CD14-positive monocyte (primary cell): ENCODE data around the gene ELF5. TPM values are rescaled to one million over a fixed set of nuclear protein-coding genes. Genes with fewer than 3 reads are reported as not detected.

Source experiments
- DNase-seq, 3 donors: peaks; one replicate each; pipeline ENCODE4 v3.0.0-alpha.2; 2011 to 2022
- H2AFZ ChIP-seq: 2 replicates; pipeline ENCODE4 v1.6.0; 2012; ENCODE audit warnings: mild to moderate bottlenecking, low read depth, low read length, inconsistent platforms; ENCODE audit not compliant: insufficient read depth, poor library complexity, severe bottlenecking
- H3K27ac ChIP-seq, 2 donors: 1 replicate in 1 of 2; 2 replicates in 1 of 2; pipeline ENCODE4 v1.5.1; 2012 to 2013; ENCODE audit warnings: low read length in 2 of 2, control low read depth in 1 of 2, inconsistent platforms in 1 of 2, low read depth in 1 of 2, mild to moderate bottlenecking in 1 of 2
- H3K27me3 ChIP-seq, 2 donors: one replicate each; pipeline versions ENCODE4 v1.6.0 to v1.6.1; 2011 to 2013; ENCODE audit warnings: low read length in 2 of 2; ENCODE audit not compliant: control insufficient read depth in 2 of 2, insufficient read depth in 2 of 2
- H3K36me3 ChIP-seq, 2 donors: replicated peaks in 1 of 2; 1 replicate in 1 of 2; 2 replicates in 1 of 2; pipeline versions ENCODE4 v1.5.1 to v1.6.1; 2012 to 2013; ENCODE audit warnings: low read length in 2 of 2, control low read depth in 1 of 2, inconsistent platforms in 1 of 2, mild to moderate bottlenecking in 1 of 2; ENCODE audit not compliant: insufficient read depth in 2 of 2, control insufficient read depth in 1 of 2
- H3K4me1 ChIP-seq, 2 donors: 1 replicate in 1 of 2; 2 replicates in 1 of 2; pipeline versions ENCODE4 v1.5.1 to v1.6.1; 2012 to 2013; ENCODE audit warnings: low read length in 2 of 2, control low read depth in 1 of 2, inconsistent platforms in 1 of 2, mild to moderate bottlenecking in 1 of 2, moderate library complexity in 1 of 2; ENCODE audit not compliant: insufficient read depth in 2 of 2, control insufficient read depth in 1 of 2
- H3K4me2 ChIP-seq: replicated peaks from 2 replicates; pipeline ENCODE3; 2012; ENCODE audit warnings: low read length, moderate library complexity, mild to moderate bottlenecking; ENCODE audit not compliant: poor library complexity, severe bottlenecking; ENCODE audit errors: extremely low read depth
- H3K4me3 ChIP-seq, 3 experiments: fragments of 200-600 bp in 1 of 3; sonication (generic) in 1 of 3; replicated peaks in 1 of 3; 1 replicate in 2 of 3; 2 replicates in 1 of 3; pipeline ENCODE4 v1.5.1; 2011 to 2013; ENCODE audit warnings: low read length in 3 of 3, mild to moderate bottlenecking in 3 of 3, control low read depth in 2 of 3, low read depth in 2 of 3, inconsistent platforms in 1 of 3, moderate library complexity in 1 of 3
- H3K79me2 ChIP-seq: 2 replicates; pipeline ENCODE4 v1.6.0; 2012; ENCODE audit warnings: mild to moderate bottlenecking, control low read depth, inconsistent platforms, low read length, moderate library complexity; ENCODE audit not compliant: insufficient read depth
- H3K9ac ChIP-seq: 2 replicates; pipeline ENCODE4 v1.6.0; 2017; ENCODE audit warnings: low read length, mild to moderate bottlenecking; ENCODE audit not compliant: insufficient read depth, poor library complexity, severe bottlenecking
- H3K9me3 ChIP-seq, 2 donors: replicated peaks in 1 of 2; 1 replicate in 1 of 2; 2 replicates in 1 of 2; pipeline versions ENCODE4 v1.5.1 to v1.6.1; 2012 to 2013; ENCODE audit warnings: low read length in 2 of 2, control low read depth in 1 of 2; ENCODE audit not compliant: control insufficient read depth in 1 of 2, insufficient read depth in 1 of 2
- H4K20me1 ChIP-seq: 2 replicates; pipeline ENCODE4 v1.6.0; 2012; ENCODE audit warnings: mild to moderate bottlenecking, low read length, control low read depth, moderate library complexity; ENCODE audit not compliant: insufficient read depth
- H3K27ac Mint-ChIP-seq, 7 donors: one replicate each; pipeline ENCODE4 v1.8.0; 2020; ENCODE audit warnings: mild to moderate bottlenecking in 7 of 7, mixed read lengths in 7 of 7, moderate library complexity in 6 of 7, inconsistent platforms in 2 of 7
- H3K27me3 Mint-ChIP-seq, 3 donors: one replicate each; pipeline ENCODE4 v1.8.0; 2021 to 2022; ENCODE audit warnings: low read depth in 3 of 3, mild to moderate bottlenecking in 3 of 3, mixed read lengths in 3 of 3, moderate library complexity in 3 of 3, inconsistent platforms in 1 of 3
- H3K36me3 Mint-ChIP-seq, 2 donors: one replicate each; pipeline ENCODE4 v1.8.0; 2020; ENCODE audit warnings: mixed read lengths in 2 of 2, inconsistent platforms in 1 of 2, mild to moderate bottlenecking in 1 of 2
- H3K4me1 Mint-ChIP-seq: one replicate; pipeline ENCODE4 v1.8.0; 2020; ENCODE audit warnings: mild to moderate bottlenecking, mixed read lengths
- H3K4me3 Mint-ChIP-seq, 2 donors: one replicate each; pipeline ENCODE4 v1.8.0; 2020; ENCODE audit warnings: mild to moderate bottlenecking in 2 of 2, mixed read lengths in 2 of 2, moderate library complexity in 1 of 2
- H3K9me3 Mint-ChIP-seq, 7 donors: one replicate each; pipeline ENCODE4 v1.8.0; 2020 to 2022; ENCODE audit warnings: mixed read lengths in 7 of 7, mild to moderate bottlenecking in 6 of 7, moderate library complexity in 6 of 7, inconsistent platforms in 2 of 7
- CTCF ChIP-seq: fragments of 200-600 bp; IDR thresholded peaks from one replicate; pipeline ENCODE4 v1.8.0; 2022; ENCODE audit warnings: antibody characterized with exemption, mild to moderate bottlenecking
- WGBS: methylation state at CpG from one replicate; pipeline ENCODE4 v1.1.5; 2013; ENCODE audit warnings: missing lambda C conversion rate; ENCODE audit not compliant: insufficient coverage; 5-methylcytosine and 5-hydroxymethylcytosine counted together
- intact Hi-C, 2 donors: fragments of 100-400 bp; cut with micrococcal nuclease; formaldehyde crosslinking; loops; one replicate each; pipeline versions ENCODE4 v1.15.0 to v1.15.1; 2023
- polyA plus RNA-seq, 3 donors: library from polyadenylated mRNA; depleted of rRNA in 1 of 3; unstranded in 2 of 3; stranded (reverse) in 1 of 3; fragments of 300-500 nt in 2 of 3; fragments of >200 nt in 1 of 3; fragmentation: Illumina TruSeq in 2 of 3; gene quantifications; 1 replicate in 2 of 3; 2 replicates in 1 of 3; pipeline ENCODE4 v1.2.3, GENCODE V29; 2012 to 2021

The ELF5 gene
- polyA plus RNA-seq, 3 donors: 0.27 TPM; not detected in 2

- WGBS: no CpG with 5 or more reads among the region's 1 CpG
Measured at GRCh38 chr11:34454308-34455032, 59.1 kb downstream of the ELF5 start.

GRCh38 chr11:34451053-34451452 lies 62.5 kb downstream of the ELF5 start:
- TF ChIP-seq CTCF: no peak
- Histone ChIP-seq H3K27ac (peak overlapping the region; percentile 61 to 83), H3K9ac (no peak overlapping the region), H3K27me3 (no peaks in the 10 kb centered on the region), H3K4me3 (peak overlapping the region in 1 of 3 experiments; percentile 37), H4K20me1 (peaks cover 53% of the 10 kb centered on the region), H3K36me3 (peaks cover 50 to 56% of the 10 kb centered on the region in 2 donors), H3K9me3 (no peaks in the 10 kb centered on the region), H2AFZ (no peak overlapping the region), H3K4me1 (peaks cover 59 to 64% of the 10 kb centered on the region in 2 donors), H3K79me2 (peaks cover 88% of the 10 kb centered on the region), H3K4me2 (peak overlapping the region; percentile 45)
- Mint-ChIP-seq H3K36me3 (peaks cover 56 to 64% of the 10 kb centered on the region in 2 donors), H3K4me1 (peaks cover 61% of the 10 kb centered on the region), H3K27ac (peak overlapping the region; percentile 79 to 92 (median 86)), H3K9me3 (peaks cover 0 to 3% (median 0%) of the 10 kb centered on the region in 7 donors), H3K4me3 (peak overlapping the region in 1 of 2 donors; percentile 26), H3K27me3 (no peaks in the 10 kb centered on the region)
- peak; percentile 43 to 78 (median 60) for DNase-seq
- intact Hi-C loops: loop anchor here (10.0 kb wide), 2 partner anchors 46 to 86 kb away; no protein-coding TSS in a partner anchor
- WGBS: no CpG with 5 or more reads among the region's 3 CpGs

More at GRCh38 chr11:34454308-34455032, 59.1 kb downstream of the ELF5 start:
- Histone ChIP-seq H3K27ac (peak overlapping the region in 1 of 2 donors; percentile 8), H3K9me3 (no peaks in the 10 kb centered on the region), H2AFZ (no peak overlapping the region), H3K4me3 (no peak overlapping the region), H3K79me2 (peaks cover 78% of the 10 kb centered on the region), H3K4me2 (no peak overlapping the region), H4K20me1 (peaks cover 39% of the 10 kb centered on the region), H3K36me3 (peaks cover 80 to 89% of the 10 kb centered on the region in 2 donors), H3K9ac (no peak overlapping the region), H3K4me1 (peaks cover 27 to 30% of the 10 kb centered on the region in 2 donors), H3K27me3 (no peaks in the 10 kb centered on the region)
- Mint-ChIP-seq H3K27ac (no peak overlapping the region), H3K36me3 (peaks cover 77 to 87% of the 10 kb centered on the region in 2 donors), H3K27me3 (no peaks in the 10 kb centered on the region), H3K4me3 (no peak overlapping the region), H3K4me1 (peaks cover 28% of the 10 kb centered on the region), H3K9me3 (peaks cover 0 to 3% (median 0%) of the 10 kb centered on the region in 7 donors)
- no peak for TF ChIP-seq CTCF
- intact Hi-C loops: loop anchor here (10.0 kb wide), 2 partner anchors 50 to 90 kb away; no protein-coding TSS in a partner anchor
- DNase-seq: no peak
